GM12874 (cell line): ENCODE measurements around the gene TMEFF1.

Source experiments
- TF ChIP-seq, protein P1 (sequence below): IDR thresholded peaks from 2 replicates; pipeline ENCODE4 v1.5.1; 2011; ENCODE audit warnings: low read depth, mild to moderate bottlenecking, control low read depth, low read length, moderate library complexity; ENCODE audit not compliant: insufficient read depth

The TMEFF1 gene

DNA sequence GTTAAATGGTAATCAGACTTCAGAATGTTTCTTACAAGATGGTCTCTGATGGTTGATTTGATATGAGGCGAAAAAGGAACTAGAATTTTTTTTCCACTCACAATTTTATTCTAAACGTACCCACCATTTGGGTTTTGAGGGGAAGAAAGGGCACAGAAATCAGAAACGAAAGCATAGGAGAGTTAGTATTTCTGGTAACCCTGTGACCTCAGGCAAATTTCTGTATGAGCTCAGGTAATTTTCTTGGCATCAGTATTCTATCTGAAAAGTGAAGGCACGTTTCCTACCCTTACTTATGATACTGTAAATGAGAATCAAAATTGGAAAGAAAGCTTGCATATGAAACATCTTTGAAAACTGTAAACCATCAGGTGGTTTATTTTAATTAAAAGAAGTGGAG lies 26.5 kb downstream of the TMEFF1 start:
- TF ChIP-seq, protein P1, sequence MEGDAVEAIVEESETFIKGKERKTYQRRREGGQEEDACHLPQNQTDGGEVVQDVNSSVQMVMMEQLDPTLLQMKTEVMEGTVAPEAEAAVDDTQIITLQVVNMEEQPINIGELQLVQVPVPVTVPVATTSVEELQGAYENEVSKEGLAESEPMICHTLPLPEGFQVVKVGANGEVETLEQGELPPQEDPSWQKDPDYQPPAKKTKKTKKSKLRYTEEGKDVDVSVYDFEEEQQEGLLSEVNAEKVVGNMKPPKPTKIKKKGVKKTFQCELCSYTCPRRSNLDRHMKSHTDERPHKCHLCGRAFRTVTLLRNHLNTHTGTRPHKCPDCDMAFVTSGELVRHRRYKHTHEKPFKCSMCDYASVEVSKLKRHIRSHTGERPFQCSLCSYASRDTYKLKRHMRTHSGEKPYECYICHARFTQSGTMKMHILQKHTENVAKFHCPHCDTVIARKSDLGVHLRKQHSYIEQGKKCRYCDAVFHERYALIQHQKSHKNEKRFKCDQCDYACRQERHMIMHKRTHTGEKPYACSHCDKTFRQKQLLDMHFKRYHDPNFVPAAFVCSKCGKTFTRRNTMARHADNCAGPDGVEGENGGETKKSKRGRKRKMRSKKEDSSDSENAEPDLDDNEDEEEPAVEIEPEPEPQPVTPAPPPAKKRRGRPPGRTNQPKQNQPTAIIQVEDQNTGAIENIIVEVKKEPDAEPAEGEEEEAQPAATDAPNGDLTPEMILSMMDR: no peak

DNA sequence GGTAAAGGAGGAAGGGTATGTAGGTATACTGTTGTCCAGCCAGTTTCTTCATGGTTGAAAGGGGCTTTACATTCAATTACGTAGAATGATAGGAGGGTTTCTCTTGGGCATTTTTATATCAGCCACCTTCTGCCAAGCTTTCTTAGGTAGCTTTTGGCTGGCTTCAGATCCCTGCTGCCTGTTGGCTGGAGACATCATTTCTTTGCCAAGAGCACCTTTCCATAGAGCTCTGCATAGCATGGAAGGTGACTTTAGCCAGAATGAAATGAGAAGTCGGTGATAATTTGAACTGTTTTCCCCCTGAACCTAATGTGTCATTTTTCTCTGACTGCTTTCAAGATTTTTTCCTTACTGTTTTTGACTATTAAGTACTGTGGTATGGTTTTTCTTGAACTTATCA lies 26.9 kb downstream of the TMEFF1 start:
- TF ChIP-seq, protein P1: no peak

DNA sequence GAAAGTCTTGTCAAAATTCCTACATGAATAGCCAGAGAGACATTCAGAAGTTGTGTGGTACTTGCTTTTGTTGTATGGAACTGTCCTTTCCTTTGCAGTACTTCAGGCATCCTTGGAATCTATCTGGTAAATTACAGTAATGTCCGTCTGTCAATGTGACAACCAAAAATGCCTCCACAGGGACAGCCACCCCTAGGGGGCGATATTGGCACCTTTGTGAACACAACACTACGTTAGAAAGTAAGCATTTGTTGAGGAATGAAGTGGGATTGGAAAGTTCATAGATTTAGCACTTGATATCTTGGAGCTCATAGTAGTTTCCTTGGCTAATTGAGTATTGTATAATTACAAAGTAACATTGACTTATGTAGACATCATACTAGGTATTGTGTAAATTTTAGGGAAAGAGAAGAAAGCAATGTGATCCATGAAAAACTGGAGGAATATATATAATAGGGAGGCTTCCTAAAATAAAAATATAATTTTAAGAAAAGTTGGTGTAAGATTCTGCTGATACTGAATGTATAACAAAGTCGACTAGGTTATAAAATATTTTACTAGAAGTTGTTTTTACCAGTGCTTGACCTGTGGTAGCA lies 32.7 kb downstream of the TMEFF1 start:
- TF ChIP-seq, protein P1: peak; percentile 72

DNA sequence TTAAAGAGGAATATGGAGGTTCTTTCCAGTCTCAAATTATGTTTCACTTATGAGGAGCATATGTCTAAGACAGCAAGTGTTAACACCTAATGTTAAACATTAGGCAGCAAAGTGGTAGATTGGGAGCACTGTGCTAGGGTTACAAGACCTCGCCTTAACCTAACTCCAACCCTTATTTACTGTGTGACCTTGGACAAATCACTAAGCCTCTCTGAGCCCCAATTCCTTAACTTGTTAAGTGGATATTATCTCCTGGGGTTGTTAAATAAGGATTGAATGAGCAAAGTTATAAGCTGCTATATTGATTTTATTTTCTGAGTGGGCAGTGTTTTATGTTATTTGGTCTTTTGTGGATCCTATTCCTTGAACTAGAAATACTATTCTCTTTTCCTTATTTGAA lies 38.3 kb downstream of the TMEFF1 start:
- TF ChIP-seq, protein P1: no peak

DNA sequence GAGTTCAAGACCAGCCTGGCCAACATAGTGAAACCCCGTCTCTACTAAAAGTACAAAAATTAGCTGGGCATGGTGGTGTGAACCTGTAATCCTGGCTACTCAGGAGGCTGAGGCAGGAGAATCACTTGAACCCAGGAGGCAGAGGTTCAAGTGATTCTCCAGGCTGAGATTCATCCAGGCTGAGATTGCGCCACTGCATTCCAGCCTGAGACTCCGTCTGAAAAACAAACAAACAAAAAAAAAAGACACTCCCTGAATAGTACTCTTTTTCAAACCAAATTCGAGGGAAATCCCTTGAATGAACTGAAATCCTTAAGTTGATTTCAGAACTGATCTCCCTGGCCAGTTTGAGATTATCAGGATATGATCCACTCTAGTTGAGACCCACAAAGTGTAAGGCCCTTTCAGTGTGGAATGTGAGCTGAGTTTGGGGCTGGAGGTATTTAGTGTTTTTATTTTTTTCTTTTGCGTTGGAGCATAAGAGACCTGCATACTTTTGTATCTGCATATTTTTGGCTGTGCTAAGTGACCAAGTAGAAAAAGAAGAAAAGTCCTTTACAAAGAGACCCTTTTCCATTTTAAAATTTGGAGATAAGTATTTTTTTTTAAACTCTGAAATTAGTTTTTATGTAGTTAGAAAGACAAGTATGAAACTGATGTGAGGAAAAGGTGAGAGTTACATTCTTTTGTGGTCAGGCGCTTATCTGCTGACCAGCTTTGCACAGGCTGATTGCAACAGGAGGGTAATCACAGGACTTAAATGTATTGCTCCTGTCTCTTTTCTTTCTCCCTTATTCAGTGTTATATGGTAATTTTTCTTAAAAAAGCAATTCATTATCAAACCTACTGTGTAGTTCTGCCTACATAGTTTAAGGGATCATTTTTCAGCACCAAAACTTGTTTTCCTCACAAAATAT lies 42.9 kb downstream of the TMEFF1 start:
- TF ChIP-seq, protein P1: no peak

DNA sequence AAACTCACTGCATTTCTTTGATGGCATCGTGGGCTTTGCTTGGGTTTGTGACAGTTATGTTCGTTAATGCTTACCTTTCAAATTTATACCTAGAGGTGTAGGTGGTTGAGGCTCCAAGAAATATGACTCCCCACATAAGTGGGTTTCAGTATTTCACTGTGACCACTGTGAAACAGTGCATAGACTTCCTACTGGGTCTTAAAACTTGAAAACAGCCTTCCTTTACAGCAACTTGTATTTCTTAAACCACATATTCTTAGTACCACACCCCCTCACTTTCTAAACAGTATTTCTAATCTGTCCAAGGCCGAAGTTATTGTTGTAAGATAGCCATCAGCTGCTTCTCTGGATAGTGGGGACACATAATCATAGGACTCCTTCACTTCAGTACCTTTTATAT lies 48.3 kb downstream of the TMEFF1 start:
- TF ChIP-seq, protein P1: no peak

DNA sequence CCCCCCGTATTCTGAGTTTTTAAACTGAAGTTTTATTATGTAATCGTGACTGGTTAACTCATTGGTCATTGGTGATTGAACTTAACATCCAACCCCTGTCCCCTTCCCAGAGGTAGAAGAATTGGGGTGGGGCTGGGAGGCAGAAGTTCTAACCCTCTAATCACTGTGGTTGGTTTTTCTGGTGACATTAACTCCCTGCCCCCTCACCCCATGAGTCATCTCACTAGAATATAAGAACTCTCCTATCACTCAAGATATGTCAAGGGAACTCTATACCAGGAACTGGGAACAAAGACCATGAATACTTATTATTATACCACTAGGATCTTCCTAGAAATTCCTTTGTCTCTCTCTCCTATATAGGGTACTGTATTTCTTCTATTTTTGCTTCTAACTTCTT lies 52.6 kb downstream of the TMEFF1 start:
- TF ChIP-seq, protein P1: no peak
